Activated CD8-positive, alpha-beta memory T cell treated with anti-CD3 and anti-CD28 coated beads, Interleukin-2, amount 50 U/mL, for 24 hours (primary cell): ENCODE results near the gene USH1G.

Experiments used
- DNase-seq: peaks from one replicate; pipeline ENCODE4 v3.0.0-alpha.2; 2020; ENCODE audit errors: extremely low read depth

The USH1G gene

GRCh38 chr17:74954115-74954514 lies 31.1 kb upstream of the USH1G start:
- no peak for DNase-seq

GRCh38 chr17:74953134-74953687 lies 30.2 kb upstream of the USH1G start:
- DNase-seq: no peak

GRCh38 chr17:74952431-74953133 lies 29.5 kb upstream of the USH1G start:
- DNase-seq: no peak

- DNase-seq: no peak
Observed at GRCh38 chr17:74951680-74952421, 28.8 kb upstream of the USH1G start.

GRCh38 chr17:74951065-74951464 lies 28.0 kb upstream of the USH1G start:
- no peak for DNase-seq

GRCh38 chr17:74950207-74950606 lies 27.2 kb upstream of the USH1G start:
- no peak for DNase-seq

GRCh38 chr17:74949455-74950115 lies 26.5 kb upstream of the USH1G start:
- no peak for DNase-seq

GRCh38 chr17:74947041-74947754 lies 24.1 kb upstream of the USH1G start:
- no peak for DNase-seq

GRCh38 chr17:74946641-74947040 lies 23.6 kb upstream of the USH1G start:
- DNase-seq: no peak

- DNase-seq: no peak
Observed at GRCh38 chr17:74945543-74945942, 22.5 kb upstream of the USH1G start.

- no peak for DNase-seq
Observed at GRCh38 chr17:74943808-74944522, 20.9 kb upstream of the USH1G start.

GRCh38 chr17:74941128-74941725 lies 18.2 kb upstream of the USH1G start:
- DNase-seq: no peak

GRCh38 chr17:74939534-74939933 lies 16.5 kb upstream of the USH1G start:
- DNase-seq: no peak

GRCh38 chr17:74938194-74938950 lies 15.3 kb upstream of the USH1G start:
- DNase-seq: no peak

- DNase-seq: no peak
Observed at GRCh38 chr17:74937064-74938051, 14.3 kb upstream of the USH1G start.

- DNase-seq: no peak
Observed at GRCh38 chr17:74936470-74936799, 13.4 kb upstream of the USH1G start.

GRCh38 chr17:74935585-74936469 lies 12.8 kb upstream of the USH1G start, which contains the start of gene OTOP3:
Gene OTOP3, plus strand, starts transcription at chr17:74935898. Its CDS starts 24 bp downstream, at chr17:74935922.
- no peak for DNase-seq

GRCh38 chr17:74935048-74935447 lies 12.0 kb upstream of the USH1G start:
- no peak for DNase-seq
